ENCODE data around the gene RNASE8. TPM values are rescaled to one million over a fixed set of nuclear protein-coding genes. Genes with fewer than 3 reads are reported as not detected.

RNASE8 gene
- total and polyA plus RNA-seq, 2 of the 4 experiments (the other 2 are of a cell fraction) = not detected

- Histone ChIP-seq H3K56ac (ENCODE audit: extremely low read depth, insufficient read depth, low read length) (no peak overlapping the region), H2BK20ac (ENCODE audit: low read depth, low read length) (no peak overlapping the region), H4K8ac (ENCODE audit: low read depth in 2 of 2, low read length in 2 of 2) (no peak overlapping the region), H2BK5ac (ENCODE audit: low read depth, low read length, poor library complexity, severe bottlenecking) (no peak overlapping the region), H3K9ac (ENCODE audit: low read depth, low read length) (no peak overlapping the region), H3K4me2 (ENCODE audit: low read depth, low read length) (no peak overlapping the region), H4K20me1 (ENCODE audit: insufficient read depth, low read length) (no peaks in the 10 kb centered on the region), H3K23ac (ENCODE audit: low read depth, low read length) (no peak overlapping the region), H2AK5ac (ENCODE audit: low read depth, low read length) (no peak overlapping the region), H4K5ac (ENCODE audit: low read depth, low read length) (no peak overlapping the region), H2BK15ac (ENCODE audit: low read depth, low read length) (no peak overlapping the region), H3K4ac (ENCODE audit: low read depth, low read length) (no peak overlapping the region), H3K9me1 (ENCODE audit: insufficient read depth, low read length) (no peaks in the 10 kb centered on the region), H3K27me3 (ENCODE audit: control insufficient read depth, insufficient read depth, low read length) (peaks cover 62% of the 10 kb centered on the region), H2BK120ac (ENCODE audit: low read depth, low read length) (no peak overlapping the region), H4K91ac (ENCODE audit: insufficient read depth, low read depth, low read length) (no peak overlapping the region), H3K9me3 (ENCODE audit: control insufficient read depth, insufficient read depth, low read length) (no peaks in the 10 kb centered on the region), H3K27ac (ENCODE audit: insufficient read depth, low read length) (no peak overlapping the region), H2AFZ (replicated peaks; ENCODE audit: low read length, poor library complexity) (no peak overlapping the region), H3K79me1 (ENCODE audit: low read depth in 1 of 2, low read length in 2 of 2) (no peaks in the 10 kb centered on the region), H3K18ac (ENCODE audit: low read depth, low read length) (no peak overlapping the region), H3K4me1 (ENCODE audit: control insufficient read depth, insufficient read depth, low read length) (no peaks in the 10 kb centered on the region), H3K4me3 (ENCODE audit: insufficient read depth, low read depth, low read length) (no peak overlapping the region), H3K14ac (replicated peaks; ENCODE audit: low read depth, low read length) (no peak overlapping the region), H3K36me3 (ENCODE audit: control insufficient read depth, insufficient read depth, low read length) (no peaks in the 10 kb centered on the region), H2AK9ac (replicated peaks; ENCODE audit: low read depth, low read length, poor library complexity) (no peak overlapping the region)
- DNase-seq = no peak
- ATAC-seq (ENCODE audit: low read depth) = no peak
- ChIA-PET CTCF (interaction anchor here (1.0 kb wide), 1 partner anchor 12 kb away, joined by 4 read pairs; no protein-coding TSS in a partner anchor), POLR2A (ENCODE audit: unreplicated experiment) (no interaction called here)
- in situ Hi-C loops (cut with MboI; ENCODE audit: low sequenced_read_pairs) (no loop called here), intact Hi-C loops (cut with micrococcal nuclease) (no loop called here), dilution Hi-C loops (cut with HindIII; ENCODE audit: low sequenced_read_pairs, unreplicated experiment) (no loop called here)
- no CpG with 5 or more reads among the region's 7 CpGs for WGBS, 2 experiments (ENCODE audit: extremely low coverage in 2 of 2, insufficient read length in 1 of 2)
- no TSS peak for BruUV-seq (replicated peaks)
- TF ChIP-seq MXI1 (IDR thresholded peaks at IDR 0.05; ENCODE audit: borderline replicate concordance, low read depth, low read length) = no peak
- TF ChIP-seq MAFK (IDR thresholded peaks at IDR 0.05; ENCODE audit: low read depth, low read length) = no peak
- no peak for TF ChIP-seq RFX5 (IDR thresholded peaks at IDR 0.05; ENCODE audit: low read depth, low read length)
- no peak for TF ChIP-seq CTCF (conservative IDR thresholded peaks at IDR 0.05; ENCODE audit: low read depth, low read length)
- no peak for TF ChIP-seq RCOR1 (IDR thresholded peaks at IDR 0.05; ENCODE audit: insufficient replicate concordance, low read length)
- no peak for TF ChIP-seq USF2 (IDR thresholded peaks at IDR 0.05; ENCODE audit: low read depth, low read length)
- TF ChIP-seq CEBPB (IDR thresholded peaks at IDR 0.05; ENCODE audit: low read depth, low read length) = no peak
- TF ChIP-seq MAZ (IDR thresholded peaks at IDR 0.05; ENCODE audit: borderline replicate concordance, low read depth, low read length) = no peak
- no peak for TF ChIP-seq BHLHE40 (IDR thresholded peaks at IDR 0.05; ENCODE audit: low read depth, low read length)
- no peak for TF ChIP-seq NFE2L2 (IDR thresholded peaks at IDR 0.05; ENCODE audit: low read depth, low read length)
- no peak for TF ChIP-seq POLR2A (IDR thresholded peaks at IDR 0.05; ENCODE audit: low read depth, low read length)
These were observed 31.2 kb upstream of the RNASE8 start for GRCh38 chr14:21026274-21026987.
